Mesenchymal stem cell (in vitro differentiated cells and primary cell): ENCODE data around the gene NRIP3.

Experiments
- DNase-seq: peaks from one replicate; pipeline ENCODE4 v3.0.0-alpha.2; 2013
- H2AFZ ChIP-seq: one replicate; pipeline ENCODE4 v1.6.1; 2013; ENCODE audit warnings: low read depth, mild to moderate bottlenecking, control low read depth, inconsistent platforms, low read length, moderate library complexity
- H2AK5ac ChIP-seq: 2 replicates; pipeline ENCODE4 v1.6.1; 2013; ENCODE audit warnings: low read length, moderate library complexity, mild to moderate bottlenecking, inconsistent platforms; ENCODE audit not compliant: severe bottlenecking
- H2BK120ac ChIP-seq: one replicate; pipeline ENCODE4 v1.6.1; 2013; ENCODE audit warnings: low read depth, mild to moderate bottlenecking, inconsistent platforms, low read length, moderate library complexity
- H2BK12ac ChIP-seq, 2 experiments: one replicate each; pipeline ENCODE4 v1.6.1; 2013; ENCODE audit warnings: inconsistent platforms in 2 of 2, low read length in 2 of 2, mild to moderate bottlenecking in 2 of 2, moderate library complexity in 2 of 2, control low read depth in 1 of 2
- H2BK15ac ChIP-seq: one replicate; pipeline ENCODE4 v1.6.1; 2013; ENCODE audit warnings: mild to moderate bottlenecking, low read depth, inconsistent platforms; ENCODE audit not compliant: poor library complexity, severe bottlenecking
- H2BK5ac ChIP-seq: 2 replicates; pipeline ENCODE4 v1.6.1; 2013; ENCODE audit warnings: low read depth, mild to moderate bottlenecking, low read length, control low read depth, inconsistent platforms; ENCODE audit not compliant: poor library complexity, severe bottlenecking
- H3K14ac ChIP-seq, 2 experiments: one replicate each; pipeline ENCODE4 v1.6.1; 2013; ENCODE audit warnings: inconsistent platforms in 2 of 2, low read length in 2 of 2, control low read depth in 1 of 2, mild to moderate bottlenecking in 1 of 2, moderate library complexity in 1 of 2
- H3K18ac ChIP-seq, 2 experiments: one replicate each; pipeline ENCODE4 v1.6.1; 2013; ENCODE audit warnings: inconsistent platforms in 2 of 2, low read length in 2 of 2, control low read depth in 1 of 2, low read depth in 1 of 2, mild to moderate bottlenecking in 1 of 2
- H3K23ac ChIP-seq, 2 experiments: one replicate each; pipeline ENCODE4 v1.6.1; 2013; ENCODE audit warnings: inconsistent platforms in 2 of 2, low read length in 2 of 2, mild to moderate bottlenecking in 2 of 2, moderate library complexity in 2 of 2, control low read depth in 1 of 2
- H3K27ac ChIP-seq: 2 replicates; pipeline ENCODE4 v1.5.1; 2013; ENCODE audit warnings: mild to moderate bottlenecking, moderate library complexity, low read length, control low read depth, inconsistent platforms; ENCODE audit not compliant: poor library complexity, severe bottlenecking
- H3K27me3 ChIP-seq, 2 experiments: 2 replicates each; pipeline versions ENCODE4 v1.6.1 to v1.7.0; 2013; ENCODE audit warnings: low read length in 2 of 2, mild to moderate bottlenecking in 2 of 2, moderate library complexity in 2 of 2, control low read depth in 1 of 2, inconsistent platforms in 1 of 2; ENCODE audit not compliant: control insufficient read depth in 1 of 2, insufficient read depth in 1 of 2
- H3K36me3 ChIP-seq, 2 experiments: 2 replicates each; pipeline versions ENCODE4 v1.6.1 to v1.7.0; 2013; ENCODE audit warnings: low read length in 2 of 2, control low read depth in 1 of 2, inconsistent platforms in 1 of 2, low read depth in 1 of 2, mild to moderate bottlenecking in 1 of 2; ENCODE audit not compliant: insufficient read depth in 2 of 2, control insufficient read depth in 1 of 2
- H3K4ac ChIP-seq, 2 experiments: one replicate each; pipeline ENCODE4 v1.6.1; 2013; ENCODE audit warnings: inconsistent platforms in 2 of 2, low read length in 2 of 2, mild to moderate bottlenecking in 2 of 2, moderate library complexity in 2 of 2, control low read depth in 1 of 2, low read depth in 1 of 2
- H3K4me1 ChIP-seq: 2 replicates; pipeline ENCODE4 v1.6.1; 2013; ENCODE audit warnings: low read depth, low read length, control low read depth; ENCODE audit not compliant: control insufficient read depth, insufficient read depth
- H3K4me2 ChIP-seq: 2 replicates; pipeline ENCODE4 v1.6.1; 2013; ENCODE audit warnings: low read length, mild to moderate bottlenecking, inconsistent platforms; ENCODE audit not compliant: poor library complexity, severe bottlenecking
- H3K4me3 ChIP-seq, 2 experiments: 2 replicates each; pipeline versions ENCODE4 v1.5.1 to v1.7.0; 2013; ENCODE audit warnings: low read length in 2 of 2, mild to moderate bottlenecking in 2 of 2, control low read depth in 1 of 2, low read depth in 1 of 2; ENCODE audit not compliant: insufficient read depth in 1 of 2
- H3K79me1 ChIP-seq: replicated peaks from 2 replicates; pipeline ENCODE4 v1.6.1; 2013; ENCODE audit warnings: mild to moderate bottlenecking, control low read depth, low read length, inconsistent platforms; ENCODE audit not compliant: poor library complexity, severe bottlenecking
- H3K9ac ChIP-seq: 2 replicates; pipeline ENCODE4 v1.7.0; 2013; ENCODE audit warnings: mild to moderate bottlenecking, low read length, moderate library complexity
- H3K9me3 ChIP-seq: 2 replicates; pipeline ENCODE4 v1.7.0; 2013; ENCODE audit warnings: mild to moderate bottlenecking, low read length; ENCODE audit not compliant: control insufficient read depth
- H4K8ac ChIP-seq: one replicate; pipeline ENCODE4 v1.6.1; 2013; ENCODE audit warnings: inconsistent platforms, mild to moderate bottlenecking, low read length, moderate library complexity
- H4K91ac ChIP-seq: one replicate; pipeline ENCODE4 v1.6.1; 2013; ENCODE audit warnings: mild to moderate bottlenecking, low read length, inconsistent platforms
- WGBS: methylation state at CpG from one replicate; pipeline ENCODE4 v1.1.7; 2013; ENCODE audit warnings: mixed read lengths; 5-methylcytosine and 5-hydroxymethylcytosine counted together

The NRIP3 gene

DNA sequence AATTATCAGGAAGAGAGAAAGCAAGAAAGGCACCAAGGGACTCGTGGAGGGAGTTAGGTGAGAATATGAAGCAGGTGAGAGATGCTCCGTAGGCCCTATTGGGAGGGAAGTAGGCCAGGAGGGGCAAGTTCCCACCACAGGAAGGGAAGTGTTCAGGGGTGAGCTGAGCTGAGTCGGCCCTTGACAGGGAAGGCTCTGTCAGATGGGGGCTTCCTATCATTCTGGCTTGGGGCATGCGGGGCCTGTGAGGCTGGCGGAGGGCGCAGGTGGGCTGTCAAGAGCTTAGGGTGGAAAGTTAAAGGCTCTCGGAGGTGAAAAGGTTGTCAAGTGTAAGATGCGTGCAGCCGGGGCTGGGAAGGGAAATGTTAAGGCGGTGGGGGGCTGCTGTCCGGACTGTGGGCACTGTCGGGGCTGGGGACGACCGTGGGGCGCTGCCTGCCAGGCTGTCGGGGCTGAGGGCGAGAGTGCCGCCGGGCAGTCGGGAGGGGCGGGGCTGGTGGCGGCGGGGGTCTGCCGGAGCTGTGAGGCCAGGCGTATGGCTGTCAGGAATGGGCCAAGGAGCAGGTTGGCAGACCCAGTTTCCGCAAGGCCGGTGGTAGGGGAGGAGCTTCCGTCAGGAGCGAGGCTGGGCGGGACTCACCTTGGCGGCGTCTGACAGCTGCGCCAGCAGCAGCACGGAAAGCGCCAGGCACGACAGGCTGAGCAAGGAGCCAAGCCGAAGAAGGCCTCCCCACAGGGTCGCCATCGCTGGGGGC is 40.1 kb downstream of the NRIP3 start:
- Histone ChIP-seq H4K91ac (peak overlapping the region; percentile 87), H3K18ac (peak overlapping the region; percentile 71 to 96), H3K79me1 (peaks cover 15% of the 10 kb centered on the region), H3K9me3 (no peaks in the 10 kb centered on the region), H3K4me3 (peak overlapping the region; percentile 92 to 98), H3K4me2 (peak overlapping the region; percentile 95), H4K8ac (peak overlapping the region; percentile 99), H3K4ac (peak overlapping the region; percentile 71 to 78), H2BK12ac (peak overlapping the region in 1 of 2 experiments; percentile 33), H2BK15ac (peak overlapping the region; percentile 94), H3K23ac (no peak overlapping the region), H3K4me1 (peaks cover 6% of the 10 kb centered on the region), H3K27ac (peak overlapping the region; percentile 52), H3K27me3 (no peaks in the 10 kb centered on the region), H3K14ac (peak overlapping the region in 1 of 2 experiments; percentile 13), H2BK5ac (peak overlapping the region; percentile 26), H3K36me3 (peaks cover 0 to 2% of the 10 kb centered on the region in 2 experiments), H2AK5ac (no peak overlapping the region), H3K9ac (peak overlapping the region; percentile 98), H2BK120ac (peak overlapping the region; percentile 30), H2AFZ (peak overlapping the region; percentile 85)
- DNase-seq: no peak
- WGBS: 5% methylated on average over 32 of the region's 39 CpGs

- H2AK5ac ChIP-seq: no peak overlapping the region
- peak overlapping the region in 1 of 2 experiments; percentile 98 for H3K4me3 ChIP-seq
- no peak overlapping the region for H4K8ac ChIP-seq
- H4K91ac ChIP-seq: no peak overlapping the region
- no peak overlapping the region for H3K27ac ChIP-seq
- H3K14ac ChIP-seq: no peak overlapping the region
- H3K27me3 ChIP-seq: no peaks in the 10 kb centered on the region
- H3K4me1 ChIP-seq: peaks cover 6% of the 10 kb centered on the region
- H3K79me1 ChIP-seq: peaks cover 17% of the 10 kb centered on the region
- no peak overlapping the region for H3K4ac ChIP-seq
- no peak overlapping the region for H2BK15ac ChIP-seq
- H2BK120ac ChIP-seq: no peak overlapping the region
- no peak overlapping the region for H3K4me2 ChIP-seq
- no peaks in the 10 kb centered on the region for H3K9me3 ChIP-seq
- peaks cover 0 to 2% of the 10 kb centered on the region in 2 experiments for H3K36me3 ChIP-seq
- 100% methylated on average over 1 of the region's 2 CpGs for WGBS
- no peak for DNase-seq
- H3K18ac ChIP-seq: no peak overlapping the region
- H3K23ac ChIP-seq: no peak overlapping the region
- no peak overlapping the region for H2BK12ac ChIP-seq
- peak overlapping the region; percentile 98 for H3K9ac ChIP-seq
- no peak overlapping the region for H2AFZ ChIP-seq
- no peak overlapping the region for H2BK5ac ChIP-seq
Observed at GRCh38 chr11:8962841-8963240, 41.0 kb downstream of the NRIP3 start.

- Histone ChIP-seq H3K79me1 (peaks cover 17% of the 10 kb centered on the region), H4K8ac (no peak overlapping the region), H2BK5ac (no peak overlapping the region), H2BK120ac (no peak overlapping the region), H3K36me3 (peaks cover 0 to 4% of the 10 kb centered on the region in 2 experiments), H2BK15ac (no peak overlapping the region), H2AK5ac (no peak overlapping the region), H3K27ac (no peak overlapping the region), H3K27me3 (no peaks in the 10 kb centered on the region), H3K18ac (no peak overlapping the region), H3K14ac (no peak overlapping the region), H2AFZ (no peak overlapping the region), H3K4me2 (no peak overlapping the region), H3K9ac (peak overlapping the region; percentile 98), H3K4me3 (no peak overlapping the region), H3K4me1 (peaks cover 6% of the 10 kb centered on the region), H3K9me3 (no peaks in the 10 kb centered on the region), H3K23ac (no peak overlapping the region), H3K4ac (no peak overlapping the region), H2BK12ac (no peak overlapping the region), H4K91ac (no peak overlapping the region)
- 78% methylated on average over 2 of the region's 2 CpGs for WGBS
- no peak for DNase-seq
Observed at GRCh38 chr11:8961401-8961800, 42.4 kb downstream of the NRIP3 start.

- Histone ChIP-seq H3K79me1 (peaks cover 18% of the 10 kb centered on the region), H3K9ac (peak overlapping the region; percentile 78), H3K18ac (no peak overlapping the region), H3K23ac (no peak overlapping the region), H3K9me3 (no peaks in the 10 kb centered on the region), H3K4me1 (peaks cover 5% of the 10 kb centered on the region), H2AFZ (no peak overlapping the region), H3K27ac (peak overlapping the region; percentile 12), H2BK120ac (no peak overlapping the region), H2BK12ac (no peak overlapping the region), H2AK5ac (no peak overlapping the region), H2BK5ac (no peak overlapping the region), H3K4ac (no peak overlapping the region), H3K27me3 (no peaks in the 10 kb centered on the region), H3K36me3 (peaks cover 4 to 15% of the 10 kb centered on the region in 2 experiments), H4K8ac (no peak overlapping the region), H3K14ac (no peak overlapping the region), H3K4me2 (no peak overlapping the region), H2BK15ac (no peak overlapping the region), H4K91ac (no peak overlapping the region), H3K4me3 (peak overlapping the region in 1 of 2 experiments; percentile 39)
- 33% methylated on average over 2 of the region's 2 CpGs for WGBS
- DNase-seq: peak; percentile 85
Observed at GRCh38 chr11:8959546-8960166, 44.1 kb downstream of the NRIP3 start.
